ENCODE data around the gene NAPB. TPM values are rescaled to one million over a fixed set of nuclear protein-coding genes. Genes with fewer than 3 reads are reported as not detected.

Gene NAPB
- 10 to 100 TPM; 14.1 to 18.9 TPM for total RNA-seq

GRCh38 chr20:23420943-23421931 lies at the start of gene NAPB:
NAPB (minus strand) TSS chr20:23421488; CDS start chr20:23421402, 86 bp downstream.

GRCh38 chr20:23452776-23453175 lies 31.5 kb upstream of the NAPB start, which contains the start of gene CST11:
CST11 (minus strand) TSS chr20:23452876; CDS start chr20:23452811, 65 bp downstream.

GRCh38 chr20:23361476-23362391 lies 59.6 kb downstream of the NAPB start, which contains the start of gene GZF1:
GZF1 (plus strand) TSS chr20:23362182; CDS start chr20:23364384, 2,202 bp downstream.

GRCh38 chr20:23350196-23350903 lies 70.9 kb downstream of the NAPB start, which contains the start of gene NXT1:
NXT1 (plus strand) TSS chr20:23350791; CDS start chr20:23354042, 3,251 bp downstream.

Other genes with a start within 250 kb of the NAPB start
- gene NXT1, start 70.7 kb downstream of the NAPB start, total RNA-seq: 10 to 100 TPM; 26.1 to 26.4 TPM
- 10 to 100 TPM; 10.4 to 10.9 TPM for gene GZF1, start 59.3 kb downstream of the NAPB start, total RNA-seq
- not detected for gene CSTL1, start 18.2 kb upstream of the NAPB start, total RNA-seq
- not detected for gene CST11, start 31.4 kb upstream of the NAPB start, total RNA-seq
- not detected for gene CST8, start 69.6 kb upstream of the NAPB start, total RNA-seq
- not detected for gene CST9L, start 147.0 kb upstream of the NAPB start, total RNA-seq
- not detected for gene CST9, start 184.4 kb upstream of the NAPB start, total RNA-seq
- under 1 TPM; 0.48 TPM for gene CST3, start 216.5 kb upstream of the NAPB start, total RNA-seq

All from activated naive CD4-positive, alpha-beta T cell treated with anti-CD3 and anti-CD28 coated beads, Interleukin-2, amount 10 ng/mL, durations not matched to agents 5 hours and 36 hours (primary cell).